ENCODE results near the gene PLP1.

Gene PLP1

GRCh38 chrX:103791826-103792485 lies 15.3 kb downstream of the PLP1 start:
- no peak for DNase-seq (ENCODE audit: low read depth, low spot score)
- no peaks in the 10 kb centered on the region for H3K36me3 ChIP-seq (ENCODE audit: insufficient read depth, insufficient read length, low read length)
- H3K4me1 ChIP-seq (ENCODE audit: insufficient read depth, insufficient read length): no peaks in the 10 kb centered on the region
- TF ChIP-seq YY1 (IDR thresholded peaks at IDR 0.05; ENCODE audit: insufficient read depth, insufficient read length) (no peak), ZNF274 (IDR thresholded peaks at IDR 0.05; ENCODE audit: low read depth, low read length) (no peak), SUZ12 (IDR thresholded peaks at IDR 0.05; ENCODE audit: extremely low read depth, insufficient read depth, insufficient read length) (no peak)
- H3K27me3 ChIP-seq (ENCODE audit: insufficient read depth, insufficient read length): no peaks in the 10 kb centered on the region
- no peak overlapping the region for H3K4me3 ChIP-seq (ENCODE audit: insufficient read length, low read depth)
- H3K9ac ChIP-seq (ENCODE audit: insufficient read length, low read depth): no peak overlapping the region
- H3K9me3 ChIP-seq (ENCODE audit: insufficient read depth, low read length): no peaks in the 10 kb centered on the region

DNA sequence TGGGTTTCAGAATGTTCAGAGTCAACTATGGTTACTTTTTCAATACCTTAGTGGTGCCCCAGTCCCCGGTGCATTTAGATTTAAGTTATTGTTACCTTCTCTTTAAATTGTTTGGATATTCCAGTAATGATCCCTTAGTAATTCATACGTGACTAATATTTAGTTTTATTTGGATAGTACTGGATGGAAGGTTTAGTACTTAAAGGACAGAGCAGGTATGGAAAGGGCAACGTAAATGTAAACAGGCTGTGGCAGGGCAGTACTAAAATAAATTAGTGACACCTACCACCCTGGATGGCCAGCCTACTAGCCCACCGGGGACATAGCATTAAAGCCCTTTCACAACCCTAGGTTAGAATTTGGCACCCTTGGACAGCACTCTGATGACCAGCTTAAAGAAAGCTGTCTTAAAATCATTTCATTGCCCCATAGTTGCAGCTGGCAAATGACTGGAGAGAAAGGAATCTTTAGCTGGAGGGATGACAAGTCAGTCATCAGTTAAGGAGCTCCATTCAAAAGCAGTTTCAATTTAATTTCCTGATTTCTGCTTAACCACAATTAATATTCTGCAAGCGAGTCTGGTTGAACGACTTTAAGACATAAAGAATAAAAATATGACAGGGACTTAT lies 16.4 kb downstream of the PLP1 start:
- TF ChIP-seq YY1 (IDR thresholded peaks at IDR 0.05; ENCODE audit: insufficient read depth, insufficient read length): no peak
- TF ChIP-seq SUZ12 (IDR thresholded peaks at IDR 0.05; ENCODE audit: extremely low read depth, insufficient read depth, insufficient read length): no peak
- no peak for TF ChIP-seq ZNF274 (IDR thresholded peaks at IDR 0.05; ENCODE audit: low read depth, low read length)
- Histone ChIP-seq H3K4me3 (ENCODE audit: insufficient read length, low read depth) (no peak overlapping the region), H3K36me3 (ENCODE audit: insufficient read depth, insufficient read length, low read length) (no peaks in the 10 kb centered on the region), H3K9me3 (ENCODE audit: insufficient read depth, low read length) (no peaks in the 10 kb centered on the region), H3K27me3 (ENCODE audit: insufficient read depth, insufficient read length) (no peaks in the 10 kb centered on the region), H3K9ac (ENCODE audit: insufficient read length, low read depth) (no peak overlapping the region), H3K4me1 (ENCODE audit: insufficient read depth, insufficient read length) (no peaks in the 10 kb centered on the region)
- DNase-seq (ENCODE audit: low read depth, low spot score): no peak

DNA sequence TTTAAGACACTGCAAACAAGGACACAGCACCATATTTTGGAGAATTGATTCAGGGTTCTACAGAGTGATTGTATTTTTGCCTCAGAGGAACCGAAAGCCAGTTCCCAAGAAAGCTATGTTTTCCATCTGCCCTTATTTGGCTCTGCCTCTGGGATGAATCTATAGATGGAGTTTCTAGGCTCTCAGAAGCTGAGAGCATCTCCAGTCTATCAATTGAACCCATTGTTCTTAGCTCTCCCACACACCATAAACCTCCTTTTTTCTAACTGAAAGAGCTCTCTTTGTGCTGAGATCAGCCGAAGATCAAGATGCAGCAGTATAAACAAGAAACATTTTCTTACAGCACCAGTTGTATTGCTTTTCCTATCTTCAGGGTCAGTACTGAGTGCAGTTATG lies 16.9 kb downstream of the PLP1 start:
- Histone ChIP-seq H3K4me1 (ENCODE audit: insufficient read depth, insufficient read length) (no peaks in the 10 kb centered on the region), H3K9ac (ENCODE audit: insufficient read length, low read depth) (no peak overlapping the region), H3K4me3 (ENCODE audit: insufficient read length, low read depth) (no peak overlapping the region), H3K9me3 (ENCODE audit: insufficient read depth, low read length) (no peaks in the 10 kb centered on the region), H3K36me3 (ENCODE audit: insufficient read depth, insufficient read length, low read length) (no peaks in the 10 kb centered on the region), H3K27me3 (ENCODE audit: insufficient read depth, insufficient read length) (no peaks in the 10 kb centered on the region)
- TF ChIP-seq ZNF274 (IDR thresholded peaks at IDR 0.05; ENCODE audit: low read depth, low read length) (no peak), YY1 (IDR thresholded peaks at IDR 0.05; ENCODE audit: insufficient read depth, insufficient read length) (no peak), SUZ12 (IDR thresholded peaks at IDR 0.05; ENCODE audit: extremely low read depth, insufficient read depth, insufficient read length) (no peak)
- DNase-seq (ENCODE audit: low read depth, low spot score): no peak

DNA sequence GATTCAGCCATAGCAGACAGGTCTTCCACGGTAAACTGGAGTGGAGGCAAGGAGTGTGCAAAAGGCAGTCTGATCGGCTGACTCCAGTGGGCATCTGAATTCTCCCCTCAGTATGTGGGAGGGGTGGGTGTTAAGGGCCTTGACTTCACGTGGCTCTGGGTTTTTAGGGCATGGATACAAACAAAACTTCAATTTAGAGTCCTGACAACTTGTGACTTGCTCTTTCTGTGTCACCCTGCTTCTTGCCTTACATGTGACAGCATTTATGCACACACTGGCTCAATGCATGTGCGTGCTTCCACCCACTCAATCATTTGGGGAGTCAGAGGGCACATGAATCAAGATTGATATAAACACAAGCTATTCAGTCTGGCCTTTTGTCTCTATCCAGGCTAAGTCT lies 17.5 kb downstream of the PLP1 start:
- no peak overlapping the region for H3K4me3 ChIP-seq (ENCODE audit: insufficient read length, low read depth)
- H3K4me1 ChIP-seq (ENCODE audit: insufficient read depth, insufficient read length): no peaks in the 10 kb centered on the region
- no peak overlapping the region for H3K9ac ChIP-seq (ENCODE audit: insufficient read length, low read depth)
- no peaks in the 10 kb centered on the region for H3K36me3 ChIP-seq (ENCODE audit: insufficient read depth, insufficient read length, low read length)
- H3K9me3 ChIP-seq (ENCODE audit: insufficient read depth, low read length): no peaks in the 10 kb centered on the region
- H3K27me3 ChIP-seq (ENCODE audit: insufficient read depth, insufficient read length): no peaks in the 10 kb centered on the region
- no peak for TF ChIP-seq SUZ12 (IDR thresholded peaks at IDR 0.05; ENCODE audit: extremely low read depth, insufficient read depth, insufficient read length)
- no peak for TF ChIP-seq YY1 (IDR thresholded peaks at IDR 0.05; ENCODE audit: insufficient read depth, insufficient read length)
- TF ChIP-seq ZNF274 (IDR thresholded peaks at IDR 0.05; ENCODE audit: low read depth, low read length): no peak
- DNase-seq (ENCODE audit: low read depth, low spot score): no peak

GRCh38 chrX:103797691-103798090 lies 21.1 kb downstream of the PLP1 start:
- Histone ChIP-seq H3K9me3 (ENCODE audit: insufficient read depth, low read length) (no peaks in the 10 kb centered on the region), H3K36me3 (ENCODE audit: insufficient read depth, insufficient read length, low read length) (no peaks in the 10 kb centered on the region)
- no peak for TF ChIP-seq YY1 (IDR thresholded peaks at IDR 0.05; ENCODE audit: insufficient read depth, insufficient read length)
- TF ChIP-seq SUZ12 (IDR thresholded peaks at IDR 0.05; ENCODE audit: extremely low read depth, insufficient read depth, insufficient read length): no peak
- TF ChIP-seq ZNF274 (IDR thresholded peaks at IDR 0.05; ENCODE audit: low read depth, low read length): no peak

GRCh38 chrX:103800318-103800717 lies 23.7 kb downstream of the PLP1 start:
- no peaks in the 10 kb centered on the region for H3K27me3 ChIP-seq (ENCODE audit: insufficient read depth, insufficient read length)
- no peak for DNase-seq (ENCODE audit: low read depth, low spot score)
- no peak overlapping the region for H3K4me3 ChIP-seq (ENCODE audit: insufficient read length, low read depth)
- no peak for TF ChIP-seq YY1 (IDR thresholded peaks at IDR 0.05; ENCODE audit: insufficient read depth, insufficient read length)
- TF ChIP-seq ZNF274 (IDR thresholded peaks at IDR 0.05; ENCODE audit: low read depth, low read length): no peak
- H3K9ac ChIP-seq (ENCODE audit: insufficient read length, low read depth): no peak overlapping the region
- no peaks in the 10 kb centered on the region for H3K36me3 ChIP-seq (ENCODE audit: insufficient read depth, insufficient read length, low read length)
- no peaks in the 10 kb centered on the region for H3K9me3 ChIP-seq (ENCODE audit: insufficient read depth, low read length)
- no peaks in the 10 kb centered on the region for H3K4me1 ChIP-seq (ENCODE audit: insufficient read depth, insufficient read length)

More at GRCh38 chrX:103797691-103798090, 21.1 kb downstream of the PLP1 start:
- Histone ChIP-seq H3K27me3 (ENCODE audit: insufficient read depth, insufficient read length) (no peaks in the 10 kb centered on the region), H3K4me1 (ENCODE audit: insufficient read depth, insufficient read length) (no peaks in the 10 kb centered on the region), H3K9ac (ENCODE audit: insufficient read length, low read depth) (no peak overlapping the region), H3K4me3 (ENCODE audit: insufficient read length, low read depth) (no peak overlapping the region)
- DNase-seq (ENCODE audit: low read depth, low spot score): no peak

DNA sequence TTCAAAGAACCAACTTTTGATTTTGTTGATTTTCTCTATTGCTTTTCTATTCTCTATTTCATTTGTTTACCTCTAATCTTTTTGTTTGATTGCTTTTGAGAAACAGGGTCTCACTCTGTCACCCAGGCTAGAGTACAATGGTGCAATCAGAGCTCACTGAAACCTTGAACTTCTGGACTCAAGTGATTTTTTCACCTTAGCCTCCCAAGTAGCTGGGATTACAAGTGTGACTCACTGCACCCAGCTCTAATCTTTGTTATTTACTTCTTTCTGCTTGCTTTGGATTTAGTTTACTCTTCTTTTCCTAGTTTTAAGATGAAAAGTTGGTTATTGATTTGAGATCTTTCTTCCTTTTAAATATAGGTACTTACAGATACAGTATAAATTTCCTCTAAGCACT lies 29.2 kb downstream of the PLP1 start:
- TF ChIP-seq YY1 (IDR thresholded peaks at IDR 0.05; ENCODE audit: insufficient read depth, insufficient read length): no peak
- Histone ChIP-seq H3K4me3 (ENCODE audit: insufficient read length, low read depth) (no peak overlapping the region), H3K36me3 (ENCODE audit: insufficient read depth, insufficient read length, low read length) (no peaks in the 10 kb centered on the region), H3K9ac (ENCODE audit: insufficient read length, low read depth) (no peak overlapping the region), H3K27me3 (ENCODE audit: insufficient read depth, insufficient read length) (no peaks in the 10 kb centered on the region), H3K9me3 (ENCODE audit: insufficient read depth, low read length) (no peaks in the 10 kb centered on the region), H3K4me1 (ENCODE audit: insufficient read depth, insufficient read length) (peaks cover 2% of the 10 kb centered on the region)
- no peak for DNase-seq (ENCODE audit: low read depth, low spot score)

All from NT2/D1 (cell line).